Activated CD8-positive, alpha-beta memory T cell treated with anti-CD3 and anti-CD28 coated beads for 48 hours (primary cell): ENCODE measurements around the gene PEX6.
"Not testable (repeated sequence)": the region's sequence is repeated elsewhere in the genome, so short reads cannot be mapped to it uniquely, and the experiment has no call there.

Experiments
- DNase-seq, 3 experiments: peaks; one replicate each; pipeline ENCODE4 v3.0.0-alpha.2; 2020; ENCODE audit warnings: low read depth in 2 of 3, low spot score in 2 of 3

PEX6 gene

DNA sequence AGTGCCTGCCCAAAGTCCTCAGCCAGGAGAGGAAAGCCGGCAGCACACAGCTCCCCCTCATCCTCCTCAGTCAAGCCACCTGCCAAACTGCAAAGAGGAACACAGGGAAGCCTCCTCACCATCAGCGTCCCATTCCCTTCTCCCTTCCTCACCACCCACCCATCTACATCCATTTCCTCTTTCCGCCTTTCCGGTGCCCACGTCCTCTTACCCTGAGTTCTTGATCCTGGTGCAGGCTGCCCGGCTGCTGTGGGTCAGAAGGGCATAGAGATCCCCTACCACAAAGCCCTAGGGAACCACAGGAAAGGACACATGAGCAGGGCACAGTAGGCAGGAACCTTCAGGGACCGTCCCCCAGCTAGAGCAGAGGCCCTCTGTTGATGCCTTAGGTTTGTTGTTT, 12.4 kb downstream of the PEX6 start:
- no peak for DNase-seq

DNA sequence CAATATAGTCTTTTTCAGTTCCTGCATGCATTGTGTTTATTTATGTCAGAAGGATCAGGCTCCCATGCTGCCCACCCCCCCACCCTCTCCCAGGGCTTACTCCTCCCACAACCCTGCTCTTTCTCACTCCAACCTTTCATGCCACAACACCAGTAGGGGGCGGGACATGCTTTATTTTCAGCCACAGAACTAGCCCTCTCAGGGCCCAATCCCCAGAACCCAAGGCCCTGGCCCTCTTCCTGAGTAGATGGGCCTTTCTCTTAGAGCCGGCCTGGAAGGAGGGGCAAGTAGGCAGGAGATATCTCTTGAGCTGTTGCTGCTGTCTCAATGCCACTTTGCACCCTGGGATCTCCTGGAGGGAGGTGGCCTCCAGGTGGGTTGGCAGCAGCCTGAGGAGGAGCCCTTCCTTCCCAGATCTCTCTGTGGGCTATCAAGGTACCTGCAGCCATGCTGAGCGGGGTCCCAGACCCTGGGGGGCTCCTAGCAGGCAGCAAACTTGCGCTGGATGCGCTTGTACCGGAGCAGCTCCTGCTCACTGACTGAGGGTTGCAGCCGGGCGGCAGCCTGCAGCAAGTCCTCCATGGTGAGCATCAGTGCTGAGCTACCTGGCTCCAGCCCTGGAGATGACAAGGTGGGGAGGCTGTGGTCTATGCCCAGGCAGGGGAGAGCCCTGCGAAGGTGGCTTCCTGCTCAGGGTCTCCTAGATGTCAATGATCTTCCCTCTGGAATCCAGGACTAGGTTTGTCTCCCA, 15.0 kb downstream of the PEX6 start:
- no peak for DNase-seq

- no peak for DNase-seq
These were observed 15.7 kb downstream of the PEX6 start for GRCh38 chr6:42963179-42963854.

GRCh38 chr6:42962502-42963178, 16.3 kb downstream of the PEX6 start:
- DNase-seq: no peak

DNA sequence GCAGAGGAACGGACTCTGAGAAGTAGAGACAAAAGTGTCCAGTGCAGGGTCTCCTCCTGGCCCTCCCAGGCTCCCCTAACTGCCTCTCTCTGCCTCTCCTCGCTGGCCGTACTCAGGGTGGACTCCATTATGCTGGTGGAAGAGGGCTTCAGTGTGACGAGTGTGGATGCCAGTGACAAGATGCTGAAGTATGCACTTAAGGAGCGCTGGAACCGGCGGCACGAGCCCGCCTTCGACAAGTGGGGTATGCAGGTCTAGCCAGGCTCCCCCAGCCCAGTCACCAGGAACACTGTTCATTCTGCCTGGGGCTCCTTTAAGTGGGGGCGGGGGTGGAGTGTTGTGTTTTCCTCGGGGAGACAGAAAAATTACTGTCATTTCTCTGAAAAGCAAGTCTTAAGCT, 16.9 kb downstream of the PEX6 start:
- no peak for DNase-seq

GRCh38 chr6:42961020-42961470, 17.9 kb downstream of the PEX6 start:
- no peak for DNase-seq

GRCh38 chr6:42960243-42961019, 18.6 kb downstream of the PEX6 start, which contains the start of gene GNMT:
TSS of gene GNMT (plus strand) at chr6:42960754. CDS start at chr6:42960768, 14 bp downstream.
- no peak for DNase-seq

DNA sequence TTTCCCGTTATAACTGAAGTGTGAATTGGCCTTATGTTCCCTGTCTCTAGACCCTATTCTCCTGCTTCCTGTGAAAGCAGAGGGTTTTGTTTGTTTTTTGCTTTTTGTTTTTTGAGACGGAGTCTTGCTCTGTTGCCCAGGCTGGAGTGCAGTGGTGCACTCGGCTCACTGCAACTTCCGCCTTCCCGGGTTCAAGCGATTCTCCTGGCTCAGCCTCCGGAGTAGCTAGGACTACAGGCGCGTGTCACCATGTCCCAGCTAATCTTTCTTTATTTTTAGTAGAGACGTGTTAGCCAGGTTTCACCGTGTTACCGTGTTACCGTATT, 19.1 kb downstream of the PEX6 start:
- no peak for DNase-seq

- DNase-seq: no peak
These were observed 20.9 kb downstream of the PEX6 start for GRCh38 chr6:42958125-42958524.

DNA sequence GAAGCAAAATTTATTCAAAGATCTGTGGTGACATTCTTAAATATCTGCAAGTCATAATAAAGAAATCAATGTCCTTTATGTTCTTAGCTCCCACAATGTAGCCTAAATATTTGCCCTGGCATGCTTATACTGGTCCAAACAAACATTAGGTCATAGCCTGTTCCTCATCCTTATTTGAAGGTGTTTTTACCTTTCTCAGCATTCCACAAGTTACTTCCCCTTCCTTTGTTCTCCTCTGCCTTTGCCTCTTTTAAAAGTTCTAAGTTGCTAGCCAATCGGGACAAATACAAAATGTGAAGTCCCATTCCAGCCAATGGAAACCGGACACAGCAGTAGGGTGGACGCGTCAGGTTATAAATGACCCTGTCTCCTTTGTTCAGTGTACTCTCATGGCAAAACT, 24.6 kb downstream of the PEX6 start:
- not testable (repeated sequence) for DNase-seq

GRCh38 chr6:42952389-42952788, 26.6 kb downstream of the PEX6 start:
- no peak for DNase-seq

- no peak for DNase-seq
These were observed 31.0 kb downstream of the PEX6 start for GRCh38 chr6:42947950-42948349.

DNA sequence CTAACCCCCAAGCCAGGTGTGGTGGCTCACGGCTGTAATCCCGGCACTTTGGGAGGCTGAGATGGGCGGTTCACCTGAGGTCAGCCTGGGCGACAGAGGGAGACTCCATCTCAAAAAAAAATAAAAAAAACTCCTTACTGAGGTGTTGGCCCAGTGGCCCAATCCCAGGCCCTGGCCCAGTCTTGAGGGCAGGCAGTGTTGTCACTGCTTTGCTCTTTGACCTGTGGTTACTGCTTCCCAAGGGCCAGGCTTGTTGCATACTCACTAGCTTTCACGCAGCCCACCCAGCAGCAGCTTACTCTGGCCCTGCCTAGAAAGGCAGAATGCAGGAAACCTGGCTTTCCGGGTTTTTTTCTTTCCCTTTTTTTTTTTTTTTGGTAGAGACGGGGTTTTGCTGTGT, 36.5 kb downstream of the PEX6 start:
- no peak for DNase-seq

DNA sequence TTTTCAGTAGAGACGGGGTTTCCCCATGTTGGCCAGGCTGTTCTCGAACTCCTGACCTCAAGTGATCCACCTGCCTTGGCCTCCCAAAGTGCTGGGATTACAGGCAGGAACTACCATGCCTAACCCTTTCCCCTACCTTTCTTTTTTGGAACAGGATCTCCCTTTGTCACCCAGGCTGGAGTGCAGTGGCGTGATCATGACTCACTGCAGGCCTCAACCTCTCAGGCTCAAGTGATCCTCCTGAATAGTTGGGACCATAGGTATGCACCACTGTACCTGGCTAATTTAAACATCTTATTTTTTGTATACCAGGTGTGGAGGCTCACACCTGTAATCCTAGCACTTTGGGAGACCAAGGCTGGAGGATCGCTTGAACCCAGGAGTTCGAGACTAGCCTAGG, 37.6 kb downstream of the PEX6 start:
- not testable (repeated sequence) for DNase-seq

GRCh38 chr6:42940493-42941045, 38.4 kb downstream of the PEX6 start:
- DNase-seq: no peak

GRCh38 chr6:42939810-42940167, 39.2 kb downstream of the PEX6 start:
- no peak for DNase-seq

DNA sequence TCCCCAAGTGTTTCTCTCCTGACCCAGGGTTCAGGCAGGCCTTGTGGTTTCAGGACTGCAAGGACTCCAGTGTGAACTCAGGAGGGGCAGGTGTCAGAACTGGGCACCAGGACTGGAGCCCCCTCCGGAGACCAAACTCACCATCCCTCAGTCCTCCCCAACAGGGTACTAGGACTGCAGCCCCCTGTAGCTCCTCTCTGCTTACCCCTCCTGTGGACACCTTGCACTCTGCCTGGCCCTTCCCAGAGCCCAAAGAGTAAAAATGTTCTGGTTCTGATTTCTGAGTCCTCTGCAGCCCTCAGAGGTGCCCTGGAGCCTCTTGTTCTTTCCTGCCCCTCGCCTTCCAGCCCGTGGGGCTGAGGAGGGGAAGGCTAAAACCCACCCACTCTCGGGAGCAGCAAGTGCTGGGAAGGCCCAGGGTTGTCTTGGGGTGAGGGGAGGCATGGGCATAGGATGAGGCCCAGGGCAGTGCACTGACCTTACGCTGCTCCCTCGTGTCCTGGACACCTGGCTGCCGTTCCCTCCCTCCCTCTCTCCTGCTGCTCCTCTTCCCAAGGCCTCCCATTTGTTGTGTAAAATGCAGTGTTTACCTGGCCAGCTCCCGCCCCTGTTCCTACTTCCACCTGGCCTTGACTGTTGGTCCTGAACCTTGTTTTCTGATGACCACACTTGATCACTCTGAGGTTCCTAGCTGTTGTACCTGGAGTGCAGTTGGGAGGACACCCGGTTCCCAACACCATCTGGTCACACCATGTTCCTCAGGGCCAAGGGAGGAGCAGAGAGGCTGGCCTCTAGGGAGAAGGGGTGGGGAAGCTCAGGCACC, 39.8 kb downstream of the PEX6 start:
- DNase-seq: no peak

- DNase-seq: no peak
These were observed 40.6 kb downstream of the PEX6 start for GRCh38 chr6:42938428-42938796.

DNA sequence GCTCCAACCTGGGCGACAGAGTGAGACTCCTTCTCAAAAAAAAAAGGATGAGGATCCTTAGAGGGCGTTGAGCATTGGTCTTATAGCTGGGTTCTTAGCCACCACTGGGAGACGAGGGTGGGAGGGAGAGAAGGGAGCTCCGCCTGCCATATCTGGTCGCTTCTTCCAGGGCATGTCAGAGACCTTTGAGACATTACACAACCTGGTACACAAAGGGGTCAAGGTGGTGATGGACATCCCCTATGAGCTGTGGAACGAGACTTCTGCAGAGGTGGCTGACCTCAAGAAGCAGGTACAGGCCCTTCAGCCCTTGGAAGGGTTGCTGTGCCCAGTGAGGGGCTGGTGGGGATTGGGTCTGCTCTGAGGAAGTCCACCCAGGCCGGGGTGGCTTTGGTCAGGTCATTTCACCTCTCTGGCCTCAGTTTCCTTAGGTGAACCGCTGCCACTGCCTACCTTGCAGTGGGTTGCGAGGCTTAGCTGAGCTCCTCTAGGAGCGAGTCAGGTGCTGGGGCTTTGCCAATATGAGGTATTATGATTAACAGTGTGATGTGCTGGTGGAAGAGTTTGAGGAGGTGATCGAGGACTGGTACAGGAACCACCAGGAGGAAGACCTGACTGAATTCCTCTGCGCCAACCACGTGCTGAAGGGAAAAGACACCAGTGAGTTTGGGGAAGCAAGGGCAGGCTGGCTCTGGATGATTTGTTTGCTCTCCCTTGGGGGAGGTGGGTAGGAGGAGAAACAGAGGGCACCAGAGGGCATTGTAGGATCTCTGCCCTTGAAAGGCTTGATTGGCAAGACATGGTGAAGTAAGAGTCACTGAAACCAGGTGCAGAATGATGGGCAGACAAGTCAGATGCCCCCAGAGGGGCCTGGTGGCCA, 41.2 kb downstream of the PEX6 start:
- DNase-seq: no peak
